ENCODE results near the gene LBHD2. TPM values are rescaled to one million over a fixed set of nuclear protein-coding genes. Genes with fewer than 3 reads are reported as not detected.

Gene LBHD2
- total and polyA plus RNA-seq, 2 experiments from 2014 or later: not detected

- Histone ChIP-seq H3F3A (replicated peaks; ENCODE audit: low read depth) (no peaks in the 10 kb centered on the region), H3K36me3 (ENCODE audit: insufficient read depth) (no peaks in the 10 kb centered on the region), H3K4me1 (ENCODE audit: insufficient read depth) (peaks cover 5% of the 10 kb centered on the region; the same call in 1 of the 2 replicates), H3K27me3 (ENCODE audit: insufficient read depth) (peaks cover 16% of the 10 kb centered on the region), H3K9me2 (ENCODE audit: insufficient read depth) (no peaks in the 10 kb centered on the region), H3K79me2 (replicated peaks; ENCODE audit: insufficient read depth) (no peaks in the 10 kb centered on the region), H3K4me2 (no peak overlapping the region), H3K27ac (ENCODE audit: low read depth) (no peak overlapping the region), H4K20me1 (replicated peaks; ENCODE audit: insufficient read depth) (no peaks in the 10 kb centered on the region), H3K4me3 (no peak overlapping the region), H2AFZ (no peak overlapping the region)
- no peak for ATAC-seq
- peaks cover 12% of the 10 kb centered on the region for H3K4me1 Mint-ChIP-seq
- no peak overlapping the region for H3K4me3 Mint-ChIP-seq
- TF ChIP-seq ETS1 (IDR thresholded peaks at IDR 0.05) (no peak), CREB1 (CRISPR knock-in tag; IDR thresholded peaks at IDR 0.05; ENCODE audit: low read depth) (no peak), ZNF462 (CRISPR knock-in tag; IDR thresholded peaks at IDR 0.05) (no peak), EZH2phosphoT487 (IDR thresholded peaks at IDR 0.05; ENCODE audit: unreplicated experiment) (no peak), REST (IDR thresholded peaks at IDR 0.05; ENCODE audit: unreplicated experiment) (no peak), JUNB (IDR thresholded peaks at IDR 0.05; ENCODE audit: unreplicated experiment) (no peak), EZH2 (IDR thresholded peaks at IDR 0.05; ENCODE audit: low read depth, unreplicated experiment) (no peak), CTCF (conservative IDR thresholded peaks at IDR 0.05; ENCODE audit: low read depth in 2 of 2) (no peak), NANOG (IDR thresholded peaks at IDR 0.05; ENCODE audit: borderline replicate concordance) (no peak), ZNF114 (CRISPR knock-in tag; IDR thresholded peaks at IDR 0.05) (no peak), STAT1 (IDR thresholded peaks at IDR 0.05; ENCODE audit: unreplicated experiment) (no peak)
- no peaks in the 10 kb centered on the region for H3K9me3 Mint-ChIP-seq
- H3K27me3 Mint-ChIP-seq (ENCODE audit: insufficient read depth, low read depth, poor library complexity): peaks cover 34% of the 10 kb centered on the region
- H3K36me3 Mint-ChIP-seq (ENCODE audit: low read depth): no peaks in the 10 kb centered on the region
- H3K27ac Mint-ChIP-seq: no peak overlapping the region
- no peak for DNase-seq (ENCODE audit: low spot score)
These were observed 13.4 kb downstream of the LBHD2 start for GRCh38 chr14:103097244-103097993.

All from GM23338 (cell line).